ENCODE measurements around the gene VIPR2.
A peak's percentile ranks its signal among the peaks of the same experiment; 100 is the strongest.

The VIPR2 gene

DNA sequence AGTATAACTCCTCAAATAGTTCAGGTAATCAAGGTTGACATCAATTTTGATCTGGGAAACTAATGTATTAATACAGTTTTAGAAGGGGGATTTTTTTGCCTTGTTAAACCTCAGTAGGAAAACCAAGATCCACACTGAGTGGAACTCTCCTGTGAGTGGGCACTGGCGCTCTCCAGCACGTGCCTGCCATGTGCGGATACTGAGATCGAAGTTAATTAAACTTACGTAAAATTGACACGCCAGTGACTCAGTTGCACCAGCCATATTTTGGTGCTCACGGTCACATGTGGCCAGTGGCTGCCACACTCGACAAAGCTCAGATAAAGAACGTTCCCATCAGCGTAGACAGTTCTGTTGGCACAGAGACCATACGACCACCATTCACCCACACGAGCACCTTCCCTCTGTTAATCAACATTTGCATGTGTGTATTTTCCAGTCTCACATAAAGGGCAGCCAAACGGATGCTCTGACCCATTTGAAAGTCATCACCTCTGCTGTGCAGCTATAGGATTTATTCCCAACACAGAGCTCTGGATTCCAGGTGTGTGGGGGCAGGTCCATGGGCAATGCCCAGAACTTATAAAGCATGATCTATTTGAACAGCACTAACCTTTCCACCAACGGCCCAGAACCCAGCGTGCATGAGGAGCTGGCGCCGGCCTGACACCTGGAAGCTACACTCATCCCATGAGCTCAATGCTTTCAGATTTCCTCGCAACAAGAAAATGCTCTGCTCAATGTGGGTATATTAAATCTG lies 77.7 kb downstream of the VIPR2 start:
- no peak for DNase-seq (ENCODE audit: low spot score)

DNA sequence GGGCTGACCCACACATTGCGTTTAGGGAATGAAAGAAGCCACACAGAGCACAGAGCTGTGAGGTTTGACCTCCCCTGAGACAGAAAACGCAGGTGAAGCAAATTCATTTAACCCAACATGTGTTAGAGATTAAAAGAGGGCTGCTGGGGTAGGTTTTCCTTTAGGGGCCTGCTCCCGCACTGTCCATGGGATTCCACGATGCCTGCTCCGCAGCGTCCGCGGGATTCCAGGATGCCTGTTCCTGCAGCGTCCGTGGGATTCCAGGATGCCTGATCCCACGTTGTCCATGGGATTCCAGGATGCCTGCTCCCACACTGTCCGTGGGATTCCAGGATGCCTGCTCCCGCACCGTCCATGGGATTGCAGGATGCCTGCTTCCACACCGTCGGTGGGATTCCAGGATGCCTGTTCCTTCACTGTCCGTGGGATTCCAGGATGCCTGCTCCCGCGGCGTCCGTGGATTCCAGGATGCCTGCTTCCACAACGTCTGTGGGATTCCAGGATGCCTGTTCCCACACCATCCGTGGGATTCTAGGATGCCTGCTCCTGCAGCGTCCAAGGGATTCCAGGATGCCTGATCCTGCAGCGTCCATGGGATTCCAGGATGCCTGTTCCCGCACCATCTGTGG lies 78.7 kb downstream of the VIPR2 start:
- no peak for DNase-seq (ENCODE audit: low spot score)

DNA sequence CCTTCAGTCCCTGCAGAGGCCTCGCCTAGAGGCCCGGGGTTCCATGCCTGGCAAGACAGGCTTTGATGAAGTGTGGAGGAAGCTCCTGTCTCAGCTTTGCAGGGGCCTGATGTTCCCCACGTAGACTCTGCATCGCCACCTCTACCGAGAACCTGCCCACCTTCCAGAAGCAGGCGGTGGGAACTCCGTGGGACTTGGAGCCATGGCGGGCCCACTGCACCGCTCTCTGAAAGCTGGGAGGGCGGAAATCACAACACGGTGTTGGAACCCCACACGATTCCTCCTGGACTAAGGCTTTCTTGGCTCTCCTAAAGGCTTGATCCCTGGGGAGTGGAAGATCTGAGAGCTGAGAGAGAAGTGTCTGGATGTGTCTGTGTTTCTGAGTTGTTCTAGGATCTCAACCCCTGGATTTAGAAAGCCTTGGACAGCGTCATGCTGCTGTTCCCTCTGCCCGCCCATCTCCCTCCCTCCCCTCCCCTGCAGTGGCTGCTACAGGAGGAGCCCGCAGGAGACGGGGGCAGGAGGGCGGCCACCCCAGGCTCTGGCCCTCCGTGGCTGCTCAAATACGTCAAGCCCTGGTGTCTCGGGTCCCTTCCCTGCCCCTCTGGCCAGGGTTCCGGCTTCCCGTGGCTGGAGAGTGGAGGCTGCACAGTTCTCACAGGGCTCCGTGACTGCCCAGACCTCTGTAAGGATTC lies 79.7 kb downstream of the VIPR2 start:
- DNase-seq (ENCODE audit: low spot score): no peak

DNA sequence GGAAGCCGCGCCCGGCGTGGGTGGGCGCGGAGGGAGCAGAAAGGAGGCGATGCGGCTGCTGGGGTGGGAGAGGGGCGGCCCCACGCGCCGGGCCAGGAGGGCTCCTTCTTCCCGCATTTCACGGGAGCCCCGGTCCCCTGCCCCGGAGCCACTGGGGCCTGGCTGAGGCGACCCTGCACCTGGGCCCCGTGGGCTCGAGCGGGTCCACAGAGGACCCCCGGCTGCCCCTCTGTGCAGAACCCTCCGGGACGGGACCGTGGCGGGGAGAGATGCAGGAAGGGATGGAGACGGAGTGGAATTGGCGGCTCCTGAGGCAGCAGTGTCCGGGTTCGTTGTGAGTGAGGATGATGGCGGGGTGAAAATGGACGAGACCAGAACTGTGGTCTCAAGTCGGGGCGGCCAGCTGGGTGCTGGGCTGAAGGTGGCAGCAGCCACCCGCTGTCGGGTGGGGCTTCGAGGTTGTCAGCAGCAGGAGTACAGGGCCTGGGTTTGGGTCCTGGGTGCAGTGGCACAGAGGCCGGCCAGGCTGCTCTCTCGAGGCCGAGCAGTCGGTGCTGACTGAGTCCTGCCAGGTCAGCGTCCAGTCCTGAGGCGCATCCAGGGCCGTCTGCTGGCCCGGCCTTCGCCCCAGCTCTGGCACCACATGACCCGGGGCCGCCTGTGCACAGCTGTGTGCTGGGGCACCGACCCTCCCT lies 80.4 kb downstream of the VIPR2 start:
- no peak for DNase-seq (ENCODE audit: low spot score)

DNA sequence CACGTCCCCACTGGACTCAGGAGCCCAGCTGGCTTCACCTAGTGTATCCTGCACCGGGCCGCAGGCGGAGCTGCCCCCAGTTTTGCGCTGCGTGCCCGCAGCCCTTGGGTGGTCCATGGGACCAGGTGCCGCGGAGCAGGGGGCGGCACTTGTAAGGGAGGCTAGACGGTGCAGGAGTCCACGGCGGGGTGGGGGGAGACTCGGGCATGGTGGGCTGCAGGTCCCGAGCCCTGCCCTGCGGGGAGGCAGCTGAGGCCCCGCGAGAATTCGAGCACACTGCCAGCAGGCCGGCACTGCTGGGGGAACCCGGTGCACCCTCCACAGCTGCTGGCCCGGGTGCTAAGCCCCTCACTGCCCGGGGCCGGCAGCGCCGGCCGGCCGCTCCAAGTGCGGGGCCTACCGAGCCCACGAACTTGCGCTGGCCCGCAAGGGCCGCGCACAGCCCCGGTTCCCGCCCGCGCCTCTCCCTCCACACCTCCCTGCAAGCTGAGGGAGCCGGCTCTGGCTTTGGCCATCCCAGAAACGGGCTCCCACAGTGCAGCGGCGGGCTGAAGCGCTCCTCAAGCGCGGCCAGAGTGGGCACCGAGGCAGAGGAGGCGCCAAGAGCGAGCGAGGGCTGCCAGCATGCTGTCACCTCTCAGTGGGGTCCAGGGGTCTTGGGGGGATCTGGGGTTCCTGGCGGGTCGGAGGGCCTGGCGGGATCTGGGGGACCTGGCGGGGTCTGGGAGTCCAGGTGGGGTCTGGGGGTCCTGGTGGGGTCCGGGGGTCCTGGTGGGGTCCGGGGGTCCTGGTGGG lies 81.4 kb downstream of the VIPR2 start:
- no peak for DNase-seq (ENCODE audit: low spot score)

DNA sequence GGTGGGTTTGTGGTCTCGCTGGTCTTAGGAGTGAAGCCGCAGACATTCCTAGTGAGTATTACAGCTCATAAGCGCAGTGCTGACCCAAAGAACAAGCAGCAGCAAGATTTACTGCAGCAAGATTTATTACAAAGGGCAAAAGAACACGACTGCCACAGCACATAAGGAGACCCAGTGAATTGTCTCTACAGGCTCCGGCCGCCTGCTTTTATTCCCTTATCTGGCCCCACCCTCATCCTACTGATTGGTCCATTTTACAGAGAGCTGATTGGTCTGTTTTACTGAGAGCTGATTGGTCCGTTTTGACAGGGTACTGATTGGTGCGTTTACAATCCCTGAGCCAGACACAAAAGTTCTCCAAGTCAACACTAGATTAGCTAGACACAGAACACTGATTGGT lies 82.1 kb downstream of the VIPR2 start:
- no peak for DNase-seq (ENCODE audit: low spot score)

DNA sequence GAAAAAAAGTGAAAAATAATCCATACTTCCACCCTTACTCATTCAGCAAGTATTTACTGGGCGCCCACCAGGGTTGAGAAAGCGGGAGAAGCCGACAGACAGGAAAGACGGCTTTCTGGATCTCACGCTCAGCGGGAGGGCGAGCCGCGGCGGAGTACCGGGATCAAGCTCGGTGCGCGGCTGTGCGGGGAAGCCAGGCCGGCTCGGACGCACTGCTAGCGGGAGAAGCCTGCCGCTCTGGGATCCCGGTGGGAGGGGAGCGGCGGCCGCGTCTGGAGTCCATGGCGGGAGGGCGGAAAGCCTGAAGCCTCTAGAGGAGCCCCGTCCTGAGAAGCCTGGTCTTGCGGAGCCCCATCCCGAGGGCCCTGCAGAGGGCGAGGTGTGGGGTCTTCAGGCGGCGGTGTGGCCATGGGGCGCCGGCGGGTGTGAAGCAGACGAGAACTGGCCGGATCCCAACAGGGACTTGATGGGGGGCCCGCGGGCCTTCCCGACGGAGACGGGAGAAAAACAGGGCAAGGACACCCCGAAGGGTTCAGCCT lies 82.9 kb downstream of the VIPR2 start:
- no peak for DNase-seq (ENCODE audit: low spot score)

DNA sequence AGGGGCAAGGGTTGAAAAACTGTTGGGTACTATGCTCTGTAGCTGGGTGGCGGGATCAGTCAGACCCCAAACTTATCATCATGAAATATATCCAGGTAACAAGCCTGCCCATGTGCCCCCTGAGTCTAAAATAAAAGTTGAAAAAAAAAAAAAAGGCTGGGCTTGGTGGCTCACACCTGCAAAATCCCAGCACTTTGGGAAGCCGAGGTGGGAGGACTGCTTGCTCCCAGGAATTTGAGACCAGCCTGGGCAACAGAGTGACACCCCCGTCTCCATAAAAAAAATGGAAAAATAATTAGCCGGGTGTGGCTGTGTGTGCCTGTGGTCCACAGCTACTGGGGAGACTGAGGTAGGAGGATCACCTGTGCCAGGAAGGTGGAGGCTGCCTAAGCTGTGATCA lies 83.5 kb downstream of the VIPR2 start:
- no peak for DNase-seq (ENCODE audit: low spot score)

DNA sequence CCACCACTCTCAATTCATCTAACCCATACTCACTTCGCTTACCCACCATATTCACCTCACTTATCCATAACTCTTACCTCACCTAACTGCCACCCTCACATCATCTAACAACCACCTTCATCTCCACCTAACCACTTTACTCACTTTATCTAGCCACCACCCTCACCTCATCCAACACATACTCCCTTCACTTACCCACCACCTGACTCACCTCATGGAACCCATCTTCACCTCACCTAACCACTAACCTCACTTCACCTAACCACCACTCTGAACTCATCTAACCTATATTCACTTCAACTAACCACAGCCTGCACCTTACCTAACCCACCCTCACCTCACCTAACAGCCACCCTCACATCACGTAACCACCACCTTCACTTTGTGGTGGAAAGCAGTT lies 84.2 kb downstream of the VIPR2 start:
- DNase-seq (ENCODE audit: low spot score): no peak

DNA sequence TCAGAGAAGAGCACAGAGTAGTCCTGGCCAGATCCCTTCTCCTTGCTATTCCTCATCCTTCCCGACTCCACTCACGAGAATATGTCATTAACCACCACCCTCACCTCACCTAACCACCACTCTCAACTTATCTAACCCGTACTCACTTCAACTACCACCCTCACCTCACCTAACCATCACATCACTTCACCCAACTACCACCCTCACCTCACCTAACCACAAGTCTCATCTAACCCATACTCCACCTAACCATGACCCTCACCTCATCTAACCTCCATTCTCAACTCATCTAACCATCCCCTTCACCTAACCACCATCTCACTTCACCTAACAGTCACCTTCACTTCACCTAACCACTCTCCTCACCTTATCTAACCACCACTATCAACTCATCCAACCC lies 85.0 kb downstream of the VIPR2 start:
- DNase-seq (ENCODE audit: low spot score): no peak

DNA sequence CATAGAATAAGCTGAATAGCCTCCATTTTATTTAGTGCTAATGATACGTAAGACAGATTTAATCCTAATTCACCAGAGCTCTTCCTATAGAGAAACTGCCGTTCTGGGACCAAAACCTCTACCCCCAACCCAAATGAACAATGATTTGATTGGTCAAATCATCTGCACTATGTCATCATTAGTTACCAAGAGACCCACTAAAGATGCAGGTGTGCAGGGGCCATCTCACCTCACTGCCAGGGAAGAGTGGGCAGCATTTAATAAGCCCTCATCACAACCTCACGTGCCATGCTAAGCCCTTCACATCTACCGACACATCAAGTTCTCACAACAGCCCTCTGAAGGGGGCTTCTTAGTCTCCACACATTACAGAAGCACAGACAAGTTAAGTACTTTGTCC lies 87.0 kb downstream of the VIPR2 start:
- no peak for DNase-seq (ENCODE audit: low spot score)

DNA sequence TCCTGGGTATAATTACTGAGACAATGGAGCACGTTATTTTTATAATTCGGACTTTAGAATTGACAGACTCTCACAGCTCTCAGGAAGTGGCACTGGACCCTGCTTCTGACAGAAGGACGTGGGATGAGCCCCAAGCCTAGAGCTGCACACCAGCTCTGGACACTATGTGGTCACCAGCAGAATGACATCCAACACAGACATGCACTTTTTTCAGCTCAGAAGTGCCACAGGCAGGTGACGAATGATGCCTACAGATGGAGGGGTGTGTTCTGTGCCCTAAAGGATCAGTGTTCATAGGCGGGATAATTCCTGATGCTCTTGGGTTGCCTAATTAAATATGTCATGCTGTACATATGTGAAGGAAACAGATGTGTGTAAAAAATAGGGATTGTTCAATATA lies 87.9 kb downstream of the VIPR2 start:
- no peak for DNase-seq (ENCODE audit: low spot score)

DNA sequence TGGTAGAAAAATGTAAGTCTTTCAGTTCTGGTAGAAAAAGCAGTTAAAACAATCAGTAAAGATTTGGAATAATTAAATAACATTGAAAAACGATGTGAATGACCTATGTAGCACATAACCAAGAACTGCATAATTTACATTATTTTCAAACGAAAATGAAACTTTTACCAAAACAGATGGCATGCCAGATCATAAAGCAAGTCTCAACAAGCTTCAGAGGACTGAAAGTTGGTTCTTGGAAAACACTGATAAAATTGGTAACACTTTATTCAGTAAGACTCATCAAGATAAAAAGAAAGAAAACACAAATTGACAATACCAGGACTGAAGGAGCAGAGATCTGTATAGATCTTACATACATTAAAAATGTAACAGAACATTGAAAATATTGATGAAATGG lies 92.8 kb downstream of the VIPR2 start:
- no peak for DNase-seq (ENCODE audit: low spot score)

DNA sequence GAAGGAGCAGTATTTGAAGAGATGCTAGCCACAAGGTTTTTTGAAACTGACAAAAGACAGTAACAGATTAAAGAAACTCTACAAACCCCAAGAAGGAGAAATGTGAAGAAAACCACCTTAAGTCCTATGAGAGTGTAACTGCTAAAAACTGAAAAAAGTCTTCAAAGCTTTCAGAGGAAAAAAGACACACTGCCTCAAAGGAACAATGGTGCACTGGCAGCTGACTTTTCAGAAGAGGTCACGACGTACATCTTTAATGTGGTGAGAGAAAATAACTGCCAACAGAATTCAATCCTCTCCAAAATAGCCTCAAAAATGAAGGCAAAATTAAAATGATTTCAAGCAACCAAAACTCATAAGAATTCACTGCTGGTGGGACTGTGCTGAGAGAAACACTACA lies 94.0 kb downstream of the VIPR2 start:
- no peak for DNase-seq (ENCODE audit: low spot score)

DNA sequence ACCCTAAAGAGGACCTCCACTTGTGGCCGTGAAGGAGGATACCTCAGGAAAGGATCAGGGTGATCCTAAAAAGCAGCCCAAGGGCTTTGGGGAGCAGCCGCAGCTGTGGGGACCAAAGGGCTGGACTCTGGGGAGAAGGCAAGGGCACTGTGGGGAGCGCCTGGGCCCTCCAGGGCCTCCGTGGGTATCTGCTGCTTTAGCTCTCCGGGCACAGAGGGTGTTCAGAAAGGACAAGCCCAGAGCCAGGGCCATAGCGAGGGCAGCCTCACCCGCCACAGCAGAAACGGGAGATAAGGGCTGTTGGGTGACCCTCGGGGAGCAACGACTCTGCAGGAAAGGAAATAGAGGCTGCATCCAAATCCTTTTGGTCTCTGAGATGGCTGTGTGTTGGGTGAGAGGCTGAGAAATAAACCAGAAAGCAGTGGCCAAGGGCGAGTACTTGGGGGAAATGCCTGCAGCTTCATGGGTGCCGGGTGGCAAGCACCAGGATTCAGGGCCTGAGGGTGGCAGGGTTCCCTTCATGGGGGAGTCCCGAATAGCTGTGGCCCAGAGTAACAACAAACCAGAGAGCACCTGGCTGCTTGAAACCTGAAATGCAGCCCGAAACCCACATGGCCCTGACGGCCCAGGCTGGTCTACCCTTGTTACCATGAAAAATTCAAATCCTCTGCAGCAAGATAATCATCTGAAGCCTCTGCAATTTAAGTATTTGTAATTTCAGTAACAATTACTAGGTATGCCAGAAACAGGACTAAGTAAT lies 95.2 kb downstream of the VIPR2 start:
- DNase-seq (ENCODE audit: low spot score): peak; percentile 40

DNA sequence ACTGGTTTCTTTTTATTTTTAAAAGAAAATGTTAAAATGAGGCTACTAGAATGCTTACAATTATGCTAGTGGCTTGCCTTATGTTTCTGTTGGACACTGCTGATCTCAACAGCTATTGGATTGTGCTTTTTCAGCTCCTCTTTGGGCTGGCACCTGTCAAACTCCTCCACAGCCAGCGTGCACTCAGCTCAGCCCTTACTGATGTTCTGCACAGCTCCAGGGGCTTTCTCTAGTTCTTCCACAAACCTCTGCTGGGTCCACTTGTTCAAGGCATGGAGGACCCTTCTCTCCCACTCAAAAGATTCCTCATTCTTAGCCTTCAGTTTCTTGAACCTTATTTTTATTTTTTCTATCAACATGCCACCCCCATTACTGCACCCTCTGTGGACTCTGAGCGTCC lies 96.0 kb downstream of the VIPR2 start:
- no peak for DNase-seq (ENCODE audit: low spot score)

DNA sequence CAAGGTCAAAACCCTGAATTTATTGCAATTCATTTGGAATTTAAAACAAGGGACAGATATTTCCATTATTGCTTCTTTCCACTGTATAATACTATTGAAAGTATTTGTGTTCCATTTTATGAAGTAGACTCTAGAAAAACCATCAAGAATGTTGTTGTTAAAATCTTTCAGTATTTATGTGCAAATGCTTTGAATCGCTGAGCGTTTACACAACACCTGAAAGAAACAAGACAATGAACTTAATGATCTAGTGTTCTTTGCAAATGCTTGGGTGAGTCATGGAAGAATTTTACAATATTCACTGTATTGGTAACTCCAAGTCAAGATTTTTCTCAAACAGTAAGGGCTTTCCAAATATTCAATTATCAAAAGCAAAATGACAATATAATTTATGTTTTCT lies 97.1 kb downstream of the VIPR2 start:
- DNase-seq (ENCODE audit: low spot score): no peak

DNA sequence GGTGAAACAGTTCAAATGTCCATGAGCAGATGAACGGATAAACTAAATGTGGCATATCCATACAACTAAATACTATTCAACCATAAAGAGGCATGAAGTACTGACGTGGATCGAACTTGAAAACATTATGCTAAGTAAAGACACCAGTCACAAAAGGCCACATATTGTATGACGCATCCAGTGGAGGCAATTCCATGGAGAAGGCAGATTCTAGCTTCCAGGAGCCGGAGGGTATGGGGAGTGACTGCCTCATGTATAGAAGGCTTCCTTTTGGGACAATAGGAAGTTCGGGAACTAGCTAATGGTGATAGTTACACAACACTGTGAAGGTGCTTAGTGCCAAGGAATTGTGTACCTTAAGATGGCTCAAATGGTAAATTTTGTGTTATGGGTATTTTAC lies 98.4 kb downstream of the VIPR2 start:
- DNase-seq (ENCODE audit: low spot score): no peak

DNA sequence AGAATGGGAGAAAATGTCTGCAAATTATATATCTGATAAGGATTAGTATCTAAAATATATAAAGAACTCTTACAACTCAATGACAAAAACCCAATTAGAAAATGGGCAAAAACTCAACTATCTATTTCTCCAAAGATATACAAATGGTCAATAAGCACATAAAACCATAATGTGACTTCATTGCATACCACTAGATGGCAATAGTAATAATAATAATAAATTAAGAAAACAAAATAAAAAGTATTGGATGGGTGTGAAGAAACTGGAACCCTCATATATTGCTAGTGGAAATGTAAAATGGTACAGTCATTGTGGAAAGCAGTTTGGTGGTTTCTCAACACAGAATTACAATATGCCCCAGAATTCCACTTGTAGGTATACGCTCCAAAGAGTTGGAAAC lies 98.8 kb downstream of the VIPR2 start:
- DNase-seq (ENCODE audit: low spot score): no peak

DNA sequence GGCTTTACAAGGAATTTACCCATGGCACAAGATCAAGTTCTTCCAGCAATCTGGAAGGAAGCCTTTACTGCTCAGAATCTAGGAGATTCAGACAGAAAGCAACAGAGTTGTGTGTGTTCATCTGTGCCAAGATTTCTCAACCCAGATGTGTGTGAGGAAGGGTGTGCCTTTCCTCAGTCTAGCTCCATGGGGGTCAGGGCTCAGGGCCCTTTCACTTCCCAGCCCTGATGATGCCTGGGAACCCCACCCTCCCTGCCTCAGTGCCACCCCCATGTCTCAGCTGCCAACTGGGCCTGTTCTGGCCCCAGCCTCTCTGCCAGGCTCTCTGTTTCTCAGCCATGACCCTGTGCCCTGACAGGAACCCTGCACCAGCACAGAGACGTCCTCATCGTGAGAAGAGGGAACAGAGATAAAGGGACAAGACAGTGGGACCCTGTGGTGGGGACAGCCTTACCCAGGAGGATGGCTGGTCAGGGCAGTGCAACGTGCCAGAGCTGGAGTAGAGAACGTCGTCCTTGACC lies 102.0 kb downstream of the VIPR2 start:
- peak; percentile 53 for DNase-seq (ENCODE audit: low spot score)

DNA sequence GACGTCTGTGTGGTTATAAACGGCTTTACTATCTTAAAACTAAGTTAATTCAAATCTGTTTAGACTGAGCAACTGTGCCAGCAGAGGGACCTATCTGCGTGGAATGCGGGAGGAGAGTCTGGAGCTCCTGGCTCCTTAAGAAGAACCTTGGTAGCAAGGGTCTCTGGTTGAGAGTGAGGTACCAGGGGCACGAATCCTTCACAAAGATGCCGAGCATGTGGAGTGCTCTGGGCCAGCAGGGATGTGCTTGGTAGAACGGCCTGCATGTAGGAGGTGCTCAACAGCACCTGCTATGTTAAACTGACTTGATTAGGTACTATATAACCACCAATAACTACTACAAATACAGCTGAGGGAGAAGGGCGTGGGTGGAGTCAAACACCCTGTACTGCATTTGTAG lies 102.6 kb downstream of the VIPR2 start:
- no peak for DNase-seq (ENCODE audit: low spot score)

Data from left forelimb (tissue), 1 donor.